MCF 10A (cell line): ENCODE results near the gene NUBPL. TPM values are rescaled to one million over a fixed set of nuclear protein-coding genes. Genes with fewer than 3 reads are reported as not detected.
"Not testable (repeated sequence)": the region's sequence is repeated elsewhere in the genome, so short reads cannot be mapped to it uniquely, and the experiment has no call there.

Source experiments
- BruUV-seq: library from RNA; stranded (reverse); fragments of 400-500 nt; replicated peaks from 2 replicates; lab custom pipeline; 2021; lab: Mats Ljungman, UMichigan
- CTCF ChIA-PET: fragments of 300-600 bp; sonication (Branson Sonifier 250); formaldehyde crosslinking; extraction: SDS; loops from one replicate; lab custom pipeline; 2021; ENCODE audit warnings: antibody characterized with exemption, inconsistent platforms; lab: Yijun Ruan, JAX
- POLR2A ChIA-PET: fragments of 300-600, 350-650 bp; sonication (Branson Sonifier 250); formaldehyde crosslinking; extraction: SDS; loops from one replicate; lab custom pipeline; 2020; ENCODE audit warnings: antibody characterized with exemption, inconsistent platforms; lab: Yijun Ruan, JAX
- DNase-seq: peaks from one replicate; pipeline ENCODE4 v3.0.0-alpha.2; 2018; ENCODE audit not compliant: unreplicated experiment
- H3K27ac Mint-ChIP-seq: one replicate; pipeline ENCODE4 v1.8.0; 2022; ENCODE audit warnings: mild to moderate bottlenecking, low read depth, mixed read lengths; ENCODE audit not compliant: unreplicated experiment
- H3K27me3 Mint-ChIP-seq: one replicate; pipeline ENCODE4 v1.8.0; 2022; ENCODE audit warnings: mixed read lengths; ENCODE audit not compliant: insufficient read depth, unreplicated experiment
- H3K36me3 Mint-ChIP-seq: one replicate; pipeline ENCODE4 v1.8.0; 2022; ENCODE audit warnings: mild to moderate bottlenecking, moderate library complexity, mixed read lengths; ENCODE audit not compliant: insufficient read depth, unreplicated experiment
- H3K4me1 Mint-ChIP-seq: one replicate; pipeline ENCODE4 v1.8.0; 2022; ENCODE audit warnings: mixed read lengths; ENCODE audit not compliant: insufficient read depth, unreplicated experiment
- H3K4me3 Mint-ChIP-seq: one replicate; pipeline ENCODE4 v1.8.0; 2022; ENCODE audit warnings: mild to moderate bottlenecking, moderate library complexity, mixed read lengths; ENCODE audit not compliant: unreplicated experiment
- H3K9me3 Mint-ChIP-seq: one replicate; pipeline ENCODE4 v1.8.0; 2022; ENCODE audit warnings: mixed read lengths; ENCODE audit not compliant: unreplicated experiment
- intact Hi-C: fragments of 100-400 bp; cut with micrococcal nuclease; formaldehyde crosslinking; loops from 2 replicates; pipeline ENCODE4 v1.14.1; 2022
- total RNA-seq: library from RNA; stranded (reverse); gene quantifications from 2 replicates; pipeline ENCODE4 v1.2.3, GENCODE V29; 2022
- TF ChIP-seq, protein P1 (sequence below): fragments of 200-600 bp; IDR thresholded peaks from one replicate; pipeline ENCODE4 v1.8.0; 2022; ENCODE audit warnings: antibody characterized with exemption, mild to moderate bottlenecking; ENCODE audit not compliant: unreplicated experiment

The NUBPL gene
- total RNA-seq, 1 experiment from 2014 or later: 12.3 TPM

DNA sequence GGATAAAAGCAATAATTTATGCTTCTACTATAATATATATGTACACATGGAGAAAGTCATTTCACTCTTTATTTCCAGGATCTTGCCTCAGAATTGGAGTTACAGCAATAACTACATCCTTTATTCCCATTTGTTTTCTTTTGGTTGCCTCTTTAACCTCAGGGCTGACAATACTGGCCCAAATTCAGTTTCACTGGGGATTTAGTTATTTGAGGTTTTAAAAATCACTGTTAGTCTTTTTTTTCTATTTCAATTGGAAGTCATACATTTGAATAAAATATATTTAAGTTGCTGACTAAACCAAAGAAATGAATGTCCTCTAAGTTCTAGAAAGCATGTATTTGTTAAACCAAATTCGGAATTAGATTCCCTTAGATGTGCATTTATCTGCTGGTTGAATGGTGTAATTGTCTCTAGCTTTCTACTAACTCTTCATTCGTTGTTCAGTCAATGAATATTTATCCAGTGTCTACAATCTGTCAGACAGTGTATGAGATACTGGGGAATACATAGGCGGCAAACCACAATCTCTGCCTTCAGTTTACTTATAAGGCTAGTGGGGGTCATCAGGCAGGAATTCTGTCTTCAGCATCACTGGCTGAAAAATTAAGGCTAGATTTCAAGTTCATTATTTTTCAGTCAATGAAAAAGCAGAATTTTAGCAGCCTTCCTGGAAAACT is 325.1 kb downstream of the NUBPL start:
- Mint-ChIP-seq H3K4me1 (peaks cover 12% of the 10 kb centered on the region), H3K27me3 (no peaks in the 10 kb centered on the region), H3K27ac (no peak overlapping the region), H3K9me3 (no peaks in the 10 kb centered on the region), H3K4me3 (no peak overlapping the region), H3K36me3 (no peaks in the 10 kb centered on the region)
- intact Hi-C loops: no loop called here
- TF ChIP-seq, protein P1, sequence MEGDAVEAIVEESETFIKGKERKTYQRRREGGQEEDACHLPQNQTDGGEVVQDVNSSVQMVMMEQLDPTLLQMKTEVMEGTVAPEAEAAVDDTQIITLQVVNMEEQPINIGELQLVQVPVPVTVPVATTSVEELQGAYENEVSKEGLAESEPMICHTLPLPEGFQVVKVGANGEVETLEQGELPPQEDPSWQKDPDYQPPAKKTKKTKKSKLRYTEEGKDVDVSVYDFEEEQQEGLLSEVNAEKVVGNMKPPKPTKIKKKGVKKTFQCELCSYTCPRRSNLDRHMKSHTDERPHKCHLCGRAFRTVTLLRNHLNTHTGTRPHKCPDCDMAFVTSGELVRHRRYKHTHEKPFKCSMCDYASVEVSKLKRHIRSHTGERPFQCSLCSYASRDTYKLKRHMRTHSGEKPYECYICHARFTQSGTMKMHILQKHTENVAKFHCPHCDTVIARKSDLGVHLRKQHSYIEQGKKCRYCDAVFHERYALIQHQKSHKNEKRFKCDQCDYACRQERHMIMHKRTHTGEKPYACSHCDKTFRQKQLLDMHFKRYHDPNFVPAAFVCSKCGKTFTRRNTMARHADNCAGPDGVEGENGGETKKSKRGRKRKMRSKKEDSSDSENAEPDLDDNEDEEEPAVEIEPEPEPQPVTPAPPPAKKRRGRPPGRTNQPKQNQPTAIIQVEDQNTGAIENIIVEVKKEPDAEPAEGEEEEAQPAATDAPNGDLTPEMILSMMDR: no peak
- no TSS peak for BruUV-seq
- ChIA-PET POLR2A (no interaction called here), CTCF (no interaction called here)
- DNase-seq: no peak

DNA sequence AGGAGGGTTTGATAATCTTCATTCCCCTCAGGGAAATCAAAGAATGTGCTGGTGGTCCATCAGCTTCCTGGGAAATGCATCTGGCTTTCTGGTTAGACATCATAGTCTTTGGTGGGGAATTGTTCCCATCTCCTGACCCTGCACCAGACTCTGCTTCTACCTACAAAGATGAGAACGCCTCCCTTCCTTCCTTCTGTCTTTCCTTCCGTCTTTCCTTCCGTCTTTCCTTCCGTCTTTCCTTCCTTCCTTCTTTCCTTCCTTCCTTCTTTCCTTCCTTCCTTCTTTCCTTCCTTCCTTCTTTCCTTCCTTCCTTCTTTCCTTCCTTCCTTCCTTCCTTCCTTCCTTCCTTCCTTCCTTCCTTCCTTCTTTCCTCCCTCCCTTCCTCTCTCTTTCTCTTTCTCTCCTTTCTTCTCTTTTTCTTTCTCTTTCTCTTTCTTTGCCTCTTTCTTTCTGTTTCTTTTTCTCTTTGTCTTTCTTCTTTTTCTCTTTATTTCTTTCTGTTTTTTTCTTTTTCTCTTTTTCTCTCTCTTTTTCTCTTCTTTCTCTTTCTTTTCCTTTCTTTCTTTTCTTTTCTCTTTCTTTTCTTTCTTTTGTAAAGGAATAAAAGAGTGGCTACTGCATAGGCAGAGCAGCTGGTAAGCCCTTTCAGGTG is 326.9 kb downstream of the NUBPL start:
- TF ChIP-seq, protein P1: no peak
- no peak overlapping the region for H3K27ac Mint-ChIP-seq
- H3K4me3 Mint-ChIP-seq: no peak overlapping the region
- H3K27me3 Mint-ChIP-seq: no peaks in the 10 kb centered on the region
- POLR2A ChIA-PET: no interaction called here
- no peaks in the 10 kb centered on the region for H3K36me3 Mint-ChIP-seq
- intact Hi-C loops: no loop called here
- no peaks in the 10 kb centered on the region for H3K9me3 Mint-ChIP-seq
- CTCF ChIA-PET: no interaction called here
- H3K4me1 Mint-ChIP-seq: no peaks in the 10 kb centered on the region
- no TSS peak for BruUV-seq
- DNase-seq: no peak

DNA sequence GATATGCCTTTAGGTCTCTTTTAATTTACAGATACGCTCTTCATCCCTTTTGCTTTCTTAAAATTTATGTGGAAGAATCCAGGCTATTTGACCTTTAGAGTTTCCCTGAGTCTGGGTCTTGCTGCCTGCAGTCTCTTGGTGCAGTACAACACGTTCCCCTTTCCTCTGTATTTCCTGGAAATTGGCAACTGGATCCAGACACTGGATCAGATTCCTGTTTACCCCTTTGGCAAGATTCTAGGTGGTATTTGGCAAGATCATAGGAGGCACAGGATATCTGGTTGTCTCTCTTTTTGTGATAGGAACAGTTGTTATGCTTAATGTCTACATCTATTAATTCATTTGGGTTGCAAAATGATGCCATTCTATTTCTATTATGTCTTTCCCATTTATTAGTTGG is 328.1 kb downstream of the NUBPL start:
- H3K36me3 Mint-ChIP-seq: no peaks in the 10 kb centered on the region
- no peaks in the 10 kb centered on the region for H3K27me3 Mint-ChIP-seq
- BruUV-seq: no TSS peak
- no peaks in the 10 kb centered on the region for H3K9me3 Mint-ChIP-seq
- H3K27ac Mint-ChIP-seq: no peak overlapping the region
- H3K4me1 Mint-ChIP-seq: peaks cover under 1% of the 10 kb centered on the region
- intact Hi-C loops: no loop called here
- H3K4me3 Mint-ChIP-seq: no peak overlapping the region
- ChIA-PET CTCF (no interaction called here), POLR2A (no interaction called here)
- TF ChIP-seq, protein P1: no peak
- no peak for DNase-seq

DNA sequence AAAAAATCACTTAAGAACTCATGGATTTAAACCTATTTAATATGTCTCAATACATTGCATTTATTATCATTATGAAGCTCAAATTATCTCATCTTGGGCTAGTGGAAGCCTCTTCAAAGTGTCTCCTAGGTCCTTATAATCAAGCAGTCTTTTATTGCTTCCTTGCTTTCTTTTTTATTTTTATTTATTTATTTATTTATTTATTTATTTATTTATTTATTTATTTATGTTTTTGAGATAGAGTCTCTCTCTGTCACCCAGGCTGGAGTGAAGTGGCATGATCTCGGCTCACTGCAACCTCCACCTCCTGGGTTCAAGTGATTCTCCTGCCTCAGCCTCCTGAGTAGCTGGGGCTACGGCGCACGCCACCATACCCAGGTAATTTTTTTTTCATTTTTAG is 329.0 kb downstream of the NUBPL start:
- H3K9me3 Mint-ChIP-seq, H3K4me3 Mint-ChIP-seq, DNase-seq, CTCF ChIA-PET, BruUV-seq, H3K36me3 Mint-ChIP-seq, H3K27ac Mint-ChIP-seq, H3K27me3 Mint-ChIP-seq, intact Hi-C loops, POLR2A ChIA-PET, H3K4me1 Mint-ChIP-seq: not testable (repeated sequence)
